Body of pancreas (tissue), 4 donors: ENCODE measurements around the gene RELB. TPM values are rescaled to one million over a fixed set of nuclear protein-coding genes. Genes with fewer than 3 reads are reported as not detected.
A peak's percentile ranks its signal among the peaks of the same experiment; 100 is the strongest.

ENCODE experiments used
- ATAC-seq: fragments of 150-250 bp; one replicate; pipeline ENCODE4 v1.9.1; 2016
- DNase-seq, 4 donors: peaks; one replicate each; pipeline ENCODE4 v3.0.0-alpha.2; 2019
- H3K27ac ChIP-seq, 4 donors: fragments of 200-600 bp; sonication (generic); 1 replicate in 3 of 4; 2 replicates in 1 of 4; pipeline versions ENCODE4 v1.5.1 to v1.6.1; 2016 to 2019; ENCODE audit warnings: mild to moderate bottlenecking in 1 of 4, mixed read lengths in 1 of 4, moderate library complexity in 1 of 4
- H3K27me3 ChIP-seq, 2 donors: fragments of 200-600 bp; sonication (generic); one replicate each; pipeline ENCODE4 v1.6.0; 2016; ENCODE audit warnings: mild to moderate bottlenecking in 1 of 2
- H3K36me3 ChIP-seq, 2 donors: fragments of 200-600 bp; sonication (generic); replicated peaks in 1 of 2; 2 replicates each; pipeline ENCODE4 v1.5.1; 2016; ENCODE audit warnings: low read depth in 2 of 2; ENCODE audit not compliant: insufficient read depth in 1 of 2
- H3K4me1 ChIP-seq: fragments of 200-600 bp; sonication (generic); one replicate; pipeline ENCODE4 v1.6.0; 2016
- H3K4me3 ChIP-seq, 2 donors: fragments of 200-600 bp; sonication (generic); 1 replicate in 1 of 2; 2 replicates in 1 of 2; pipeline ENCODE4 v1.5.1; 2016 to 2019
- H3K9me3 ChIP-seq, 3 donors: fragments of 200-600 bp; sonication (generic); 1 replicate in 2 of 3; 2 replicates in 1 of 3; pipeline ENCODE4 v1.5.1; 2016
- CTCF ChIP-seq, 7 experiments: fragments of 450-650 bp in 4 of 7; fragments of 200-600 bp in 3 of 7; sonication (generic) in 3 of 7; IDR thresholded peaks; one replicate each; pipeline ENCODE4 v1.5.1; 2016 to 2019; ENCODE audit warnings: antibody characterized with exemption in 7 of 7
- POLR2A ChIP-seq, 3 donors: fragments of 450-650 bp; IDR thresholded peaks; one replicate each; pipeline ENCODE4 v1.6.1; 2016; ENCODE audit warnings: antibody characterized with exemption in 3 of 3, mild to moderate bottlenecking in 2 of 3
- WGBS, 2 donors: methylation state at CpG; one replicate each; pipeline ENCODE4 v1.1.5; 2017; 5-methylcytosine and 5-hydroxymethylcytosine counted together
- intact Hi-C: fragments of 100-400 bp; cut with DNase I; formaldehyde crosslinking; loops from one replicate; pipeline ENCODE4 v1.15.1; 2023
- total RNA-seq, 2 donors: library from RNA; depleted of rRNA; stranded (reverse); fragments of >200 nt; gene quantifications; one replicate each; pipeline ENCODE4 v1.1.0, GENCODE V29; 2016

Gene RELB
- total RNA-seq, 2 donors from 2014 or later = 8.9 to 11.9 TPM

- H3K4me1 ChIP-seq = peaks cover 19% of the 10 kb centered on the region
- H3K36me3 ChIP-seq = peaks cover 0 to 15% of the 10 kb centered on the region in 2 donors
- WGBS, 2 donors = 98 to 100% methylated on average over 6 of the region's 6 CpGs
- TF ChIP-seq CTCF (IDR thresholded peaks at IDR 0.05) (no peak), POLR2A (IDR thresholded peaks at IDR 0.05) (no peak)
- no peak for ATAC-seq
- no peaks in the 10 kb centered on the region for H3K27me3 ChIP-seq
- H3K9me3 ChIP-seq = no peaks in the 10 kb centered on the region
- H3K4me3 ChIP-seq = no peak overlapping the region
- no peak overlapping the region for H3K27ac ChIP-seq
- DNase-seq = no peak
- intact Hi-C loops = no loop called here
Measured at GRCh38 chr19:45035755-45036154, 34.5 kb downstream of the RELB start.

GRCh38 chr19:45037393-45038169 is 36.3 kb downstream of the RELB start:
- Histone ChIP-seq H3K36me3 (peaks cover 0 to 12% of the 10 kb centered on the region in 2 donors), H3K4me3 (no peak overlapping the region), H3K27ac (no peak overlapping the region), H3K9me3 (no peaks in the 10 kb centered on the region), H3K27me3 (no peaks in the 10 kb centered on the region), H3K4me1 (peaks cover 32% of the 10 kb centered on the region)
- intact Hi-C loops = no loop called here
- no peak for DNase-seq
- no peak for ATAC-seq
- 87 to 89% methylated on average over 23 to 37 of the region's 37 CpGs for WGBS, 2 donors
- no peak for TF ChIP-seq CTCF (IDR thresholded peaks at IDR 0.05)
- TF ChIP-seq POLR2A (IDR thresholded peaks at IDR 0.05) = no peak

- Histone ChIP-seq H3K27ac (peak within 1 kb of the TSS; percentile 77 to 99 (median 90)), H3K9me3 (no peaks in the 10 kb centered on the region), H3K4me3 (peak within 1 kb of the TSS; percentile 74 to 83), H3K27me3 (no peaks in the 10 kb centered on the region), H3K4me1 (peaks cover 32% of the 10 kb centered on the region), H3K36me3 (peaks cover 0 to 12% of the 10 kb centered on the region in 2 donors)
- ATAC-seq (peak; percentile 96), DNase-seq (peak; percentile 91 to 92 (median 91))
- WGBS, 2 donors = 2% methylated on average over 60 to 62 of the region's 62 CpGs
- intact Hi-C loops = no loop called here
- no peak for TF ChIP-seq CTCF (IDR thresholded peaks at IDR 0.05)
- TF ChIP-seq POLR2A (IDR thresholded peaks at IDR 0.05) = peak; percentile 73 to 97 (median 92)
Measured at GRCh38 chr19:45038931-45039893, 37.9 kb downstream of the RELB start, which contains the start of gene CLASRP. TSS of gene CLASRP (plus strand) at chr19:45039045. CDS start at chr19:45040213, 1,168 bp downstream.

GRCh38 chr19:45040059-45040771 is 39.0 kb downstream of the RELB start:
- DNase-seq = peak in 1 of 4 donors; percentile 43
- TF ChIP-seq POLR2A (IDR thresholded peaks at IDR 0.05) (peak in 1 of 3 donors; percentile 19), CTCF (IDR thresholded peaks at IDR 0.05) (no peak)
- no peak for ATAC-seq
- Histone ChIP-seq H3K36me3 (peaks cover 0 to 9% of the 10 kb centered on the region in 2 donors), H3K9me3 (no peaks in the 10 kb centered on the region), H3K27me3 (no peaks in the 10 kb centered on the region), H3K4me1 (peaks cover 39% of the 10 kb centered on the region), H3K4me3 (peak overlapping the region in 1 of 2 donors; percentile 83), H3K27ac (peak overlapping the region in 3 of 4 donors; percentile 83 to 99 (median 98))
- WGBS, 2 donors = 64 to 79% methylated on average over 19 of the region's 19 CpGs
- intact Hi-C loops = no loop called here
